Measurements from ENCODE around the gene THAP12.

THAP12 gene

DNA sequence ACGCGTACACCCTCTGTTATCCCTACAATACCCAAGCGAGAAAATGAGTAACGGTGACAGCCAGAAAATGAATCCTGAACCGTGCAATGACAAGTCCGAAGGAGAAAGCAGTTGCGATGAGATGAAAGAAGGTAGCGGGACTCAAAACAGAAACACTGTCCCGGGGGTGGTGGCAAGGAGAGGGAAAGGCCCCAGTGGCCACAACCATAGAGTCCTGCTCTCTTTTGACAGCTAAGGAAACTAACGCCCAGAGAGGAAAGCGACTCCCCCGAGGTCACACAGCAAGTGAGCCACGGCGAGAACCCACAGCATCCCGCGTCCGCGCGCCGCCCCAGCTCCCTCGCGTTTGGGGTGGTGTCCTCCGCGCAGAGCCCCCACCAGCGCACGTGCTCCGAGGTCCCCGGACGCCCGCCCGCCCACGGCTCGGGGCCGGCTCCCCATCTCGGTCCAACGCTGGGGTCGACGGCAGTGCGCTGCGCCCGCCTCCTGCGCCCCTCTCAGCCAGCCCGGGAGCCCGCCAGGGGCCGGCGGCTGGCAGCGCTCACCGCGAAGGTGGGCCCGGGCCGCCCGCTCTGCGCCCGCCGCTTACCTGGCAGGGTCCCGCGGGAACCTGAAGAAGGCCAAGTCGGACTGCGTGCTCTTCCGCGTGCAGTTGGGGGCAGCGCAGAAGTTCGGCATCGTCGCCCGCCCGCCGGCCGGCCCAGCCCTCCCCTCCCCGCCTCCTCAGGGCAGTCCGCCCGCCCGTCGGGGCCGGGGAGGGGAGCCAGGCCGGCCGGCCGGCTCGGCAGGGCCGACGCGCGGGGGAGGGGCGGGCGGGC, 564 bp downstream of the THAP12 start:
- TF ChIP-seq, protein P1, sequence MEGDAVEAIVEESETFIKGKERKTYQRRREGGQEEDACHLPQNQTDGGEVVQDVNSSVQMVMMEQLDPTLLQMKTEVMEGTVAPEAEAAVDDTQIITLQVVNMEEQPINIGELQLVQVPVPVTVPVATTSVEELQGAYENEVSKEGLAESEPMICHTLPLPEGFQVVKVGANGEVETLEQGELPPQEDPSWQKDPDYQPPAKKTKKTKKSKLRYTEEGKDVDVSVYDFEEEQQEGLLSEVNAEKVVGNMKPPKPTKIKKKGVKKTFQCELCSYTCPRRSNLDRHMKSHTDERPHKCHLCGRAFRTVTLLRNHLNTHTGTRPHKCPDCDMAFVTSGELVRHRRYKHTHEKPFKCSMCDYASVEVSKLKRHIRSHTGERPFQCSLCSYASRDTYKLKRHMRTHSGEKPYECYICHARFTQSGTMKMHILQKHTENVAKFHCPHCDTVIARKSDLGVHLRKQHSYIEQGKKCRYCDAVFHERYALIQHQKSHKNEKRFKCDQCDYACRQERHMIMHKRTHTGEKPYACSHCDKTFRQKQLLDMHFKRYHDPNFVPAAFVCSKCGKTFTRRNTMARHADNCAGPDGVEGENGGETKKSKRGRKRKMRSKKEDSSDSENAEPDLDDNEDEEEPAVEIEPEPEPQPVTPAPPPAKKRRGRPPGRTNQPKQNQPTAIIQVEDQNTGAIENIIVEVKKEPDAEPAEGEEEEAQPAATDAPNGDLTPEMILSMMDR (IDR thresholded peaks at IDR 0.05; ENCODE audit: low read depth, low read length) = no peak
- peak overlapping the region; percentile 76 to 81 for H3K4me3 ChIP-seq (replicated peaks in 1 of 2; ENCODE audit: low read depth in 2 of 2, low read length in 2 of 2)
- DNase-seq (ENCODE audit: low read depth in 2 of 2) = peak; percentile 10 to 23

DNA sequence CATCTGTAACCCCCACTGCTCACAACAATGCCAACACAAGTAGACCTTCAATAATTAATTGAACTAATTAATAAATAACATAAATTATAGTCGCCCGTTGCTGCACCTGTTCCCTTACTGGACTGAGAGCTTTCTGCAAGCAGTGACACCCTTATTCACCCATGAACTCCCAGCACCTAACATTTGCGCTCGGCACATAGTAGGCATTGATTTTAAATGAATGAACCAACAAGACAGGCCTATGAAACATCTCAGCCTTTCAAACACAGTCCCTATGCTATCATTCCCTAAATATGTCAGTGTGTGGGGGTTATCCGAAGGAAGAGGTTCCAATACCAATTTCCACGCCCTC, 1.1 kb downstream of the THAP12 start:
- TF ChIP-seq, protein P1 (IDR thresholded peaks at IDR 0.05; ENCODE audit: low read depth, low read length) = no peak
- DNase-seq (ENCODE audit: low read depth in 2 of 2) = no peak
- H3K4me3 ChIP-seq (replicated peaks in 1 of 2; ENCODE audit: low read depth in 2 of 2, low read length in 2 of 2) = peak overlapping the region; percentile 76 to 81

DNA sequence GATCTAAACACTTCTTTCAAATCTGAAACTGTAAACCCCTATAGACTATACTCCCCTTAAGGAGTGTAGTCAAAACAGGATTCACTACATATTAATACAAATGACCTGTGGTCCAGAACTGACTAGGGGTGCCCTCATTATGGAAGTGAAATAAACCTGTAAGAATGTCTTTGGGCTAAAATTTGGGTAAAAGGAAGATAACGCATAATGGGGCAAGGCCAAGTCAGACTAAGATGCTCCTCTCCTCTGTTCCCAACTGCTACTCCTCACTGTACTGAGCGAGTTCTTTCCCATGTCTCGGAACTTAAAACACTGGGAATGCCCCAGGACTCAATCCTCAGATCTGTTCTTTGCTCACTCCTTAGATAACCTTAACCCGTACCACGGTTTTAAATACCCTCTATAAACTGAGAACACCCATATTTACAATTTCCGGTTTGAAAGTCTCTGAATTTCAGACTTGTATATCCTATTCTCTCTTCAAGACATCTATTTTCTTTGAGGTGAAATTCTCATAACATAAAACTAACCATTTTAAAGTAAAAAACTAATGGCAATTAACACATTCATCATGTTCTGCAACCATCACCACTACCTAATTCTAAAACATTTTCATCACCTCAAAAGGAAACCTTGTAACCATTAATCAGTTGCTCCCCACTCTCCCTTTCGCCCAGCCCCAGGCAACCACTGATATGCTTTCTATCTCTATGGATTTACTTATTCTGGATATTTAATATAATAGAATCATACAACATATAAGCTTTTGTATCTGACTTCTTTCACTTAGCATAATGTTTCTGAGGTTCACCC, 4.0 kb downstream of the THAP12 start:
- no peak overlapping the region for H3K4me3 ChIP-seq (replicated peaks in 1 of 2; ENCODE audit: low read depth in 2 of 2, low read length in 2 of 2)
- DNase-seq (ENCODE audit: low read depth in 2 of 2) = no peak
- TF ChIP-seq, protein P1 (IDR thresholded peaks at IDR 0.05; ENCODE audit: low read depth, low read length) = no peak

DNA sequence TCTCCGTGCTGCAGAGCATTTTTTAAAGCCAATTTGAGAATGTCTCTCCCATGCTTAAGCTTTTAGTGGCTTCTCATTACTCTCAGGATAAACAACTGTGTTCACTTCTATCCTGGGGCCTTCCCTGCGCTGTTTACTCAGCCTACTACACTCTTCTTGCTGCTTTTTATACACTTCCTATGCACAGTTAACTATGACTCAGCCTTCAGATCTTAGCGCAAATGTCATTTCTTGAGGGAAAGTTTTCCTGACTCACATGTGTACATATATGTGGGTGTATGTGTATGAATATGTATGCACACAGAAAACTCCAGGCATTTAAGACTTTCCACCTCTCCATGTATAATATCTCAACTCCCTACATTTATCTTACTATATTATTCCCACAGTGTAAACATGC, 9.8 kb downstream of the THAP12 start:
- peak; percentile 71 to 87 for DNase-seq (ENCODE audit: low read depth in 2 of 2)
- TF ChIP-seq, protein P1 (IDR thresholded peaks at IDR 0.05; ENCODE audit: low read depth, low read length) = no peak
- no peak overlapping the region for H3K4me3 ChIP-seq (replicated peaks in 1 of 2; ENCODE audit: low read depth in 2 of 2, low read length in 2 of 2)

DNA sequence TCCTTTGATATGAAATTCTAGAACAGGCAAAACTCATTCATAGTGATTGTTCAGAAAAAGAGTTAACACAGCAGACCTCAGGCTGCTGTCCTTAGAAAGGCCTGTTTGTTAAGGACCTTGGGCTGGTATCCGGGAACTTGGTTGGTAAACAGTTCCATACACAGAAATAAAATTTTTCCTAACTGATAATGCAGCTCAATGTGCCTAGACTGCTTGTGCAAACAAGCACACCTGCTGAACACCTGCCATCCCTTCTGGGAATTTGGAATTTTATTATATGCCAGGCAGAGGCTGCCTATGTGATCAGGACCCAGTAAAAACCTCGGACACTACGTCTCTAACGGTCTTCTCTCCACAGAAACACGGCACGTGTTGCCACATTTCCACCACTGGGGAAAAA, 11.5 kb downstream of the THAP12 start:
- TF ChIP-seq, protein P1 (IDR thresholded peaks at IDR 0.05; ENCODE audit: low read depth, low read length) = no peak

DNA sequence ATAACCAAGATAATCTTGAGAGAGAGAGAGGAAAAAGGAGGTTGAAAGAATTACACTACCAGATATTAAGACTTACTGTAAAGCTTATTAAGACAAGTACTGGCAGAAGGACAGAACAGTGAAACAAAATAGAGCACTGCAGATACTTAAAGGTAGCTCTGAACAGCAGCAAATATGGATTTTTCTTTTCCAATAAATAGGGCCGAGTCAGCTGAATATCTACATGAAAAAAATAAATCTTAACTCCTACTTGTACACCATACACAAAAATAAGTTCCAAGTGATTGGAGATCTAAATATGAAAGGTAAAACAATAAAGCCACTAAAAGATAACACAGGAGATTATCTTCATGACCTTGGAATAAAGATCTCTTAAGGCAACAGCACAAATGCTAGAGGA, 12.4 kb downstream of the THAP12 start:
- H3K4me3 ChIP-seq (replicated peaks in 1 of 2; ENCODE audit: low read depth in 2 of 2, low read length in 2 of 2) = no peak overlapping the region
- no peak for DNase-seq (ENCODE audit: low read depth in 2 of 2)
- TF ChIP-seq, protein P1 (IDR thresholded peaks at IDR 0.05; ENCODE audit: low read depth, low read length) = no peak

More for the DNA sequence above, 11.5 kb downstream of the THAP12 start:
- H3K4me3 ChIP-seq (replicated peaks in 1 of 2; ENCODE audit: low read depth in 2 of 2, low read length in 2 of 2) = no peak overlapping the region
- no peak for DNase-seq (ENCODE audit: low read depth in 2 of 2)

All from cardiac fibroblast (primary cell).